Measurements from ENCODE around the gene BLTP1. TPM values are rescaled to one million over a fixed set of nuclear protein-coding genes. Genes with fewer than 3 reads are reported as not detected.

Gene BLTP1
- total RNA-seq, 1 experiment from 2014 or later: 27.3 TPM

- Mint-ChIP-seq H3K27me3 (ENCODE audit: unreplicated experiment) (no peaks in the 10 kb centered on the region), H3K36me3 (ENCODE audit: insufficient read depth, unreplicated experiment) (no peaks in the 10 kb centered on the region), H3K27ac (ENCODE audit: unreplicated experiment) (no peak overlapping the region), H3K9me3 (ENCODE audit: low read depth, unreplicated experiment) (no peaks in the 10 kb centered on the region), H3K4me3 (ENCODE audit: low read depth, unreplicated experiment) (no peak overlapping the region), H3K4me1 (ENCODE audit: low read depth, unreplicated experiment) (no peaks in the 10 kb centered on the region)
- intact Hi-C loops (cut with micrococcal nuclease; ENCODE audit: unreplicated experiment): no loop called here
- no peak for TF ChIP-seq CTCF (IDR thresholded peaks at IDR 0.05; ENCODE audit: unreplicated experiment)
- CTCF ChIA-PET: no interaction called here
- BruUV-seq (replicated peaks): no TSS peak
- no peak for DNase-seq
Observed at GRCh38 chr4:122131562-122132157, 20.5 kb upstream of the BLTP1 start.

GRCh38 chr4:122132891-122133290, 19.2 kb upstream of the BLTP1 start:
- DNase-seq: no peak
- H3K27me3 Mint-ChIP-seq (ENCODE audit: unreplicated experiment): no peaks in the 10 kb centered on the region
- H3K27ac Mint-ChIP-seq (ENCODE audit: unreplicated experiment): no peak overlapping the region
- CTCF ChIA-PET: no interaction called here
- H3K9me3 Mint-ChIP-seq (ENCODE audit: low read depth, unreplicated experiment): no peaks in the 10 kb centered on the region
- H3K4me3 Mint-ChIP-seq (ENCODE audit: low read depth, unreplicated experiment): no peak overlapping the region
- no TSS peak for BruUV-seq (replicated peaks)
- no peak for TF ChIP-seq CTCF (IDR thresholded peaks at IDR 0.05; ENCODE audit: unreplicated experiment)
- no peaks in the 10 kb centered on the region for H3K36me3 Mint-ChIP-seq (ENCODE audit: insufficient read depth, unreplicated experiment)
- intact Hi-C loops (cut with micrococcal nuclease; ENCODE audit: unreplicated experiment): no loop called here
- H3K4me1 Mint-ChIP-seq (ENCODE audit: low read depth, unreplicated experiment): no peaks in the 10 kb centered on the region

GRCh38 chr4:122139139-122139538, 13.0 kb upstream of the BLTP1 start:
- H3K4me3 Mint-ChIP-seq (ENCODE audit: low read depth, unreplicated experiment): no peak overlapping the region
- no peaks in the 10 kb centered on the region for H3K27me3 Mint-ChIP-seq (ENCODE audit: unreplicated experiment)
- CTCF ChIA-PET: no interaction called here
- no peaks in the 10 kb centered on the region for H3K4me1 Mint-ChIP-seq (ENCODE audit: low read depth, unreplicated experiment)
- no peak for DNase-seq
- peaks cover 3% of the 10 kb centered on the region for H3K9me3 Mint-ChIP-seq (ENCODE audit: low read depth, unreplicated experiment)
- no TSS peak for BruUV-seq (replicated peaks)
- H3K27ac Mint-ChIP-seq (ENCODE audit: unreplicated experiment): no peak overlapping the region
- TF ChIP-seq CTCF (IDR thresholded peaks at IDR 0.05; ENCODE audit: unreplicated experiment): no peak
- no peaks in the 10 kb centered on the region for H3K36me3 Mint-ChIP-seq (ENCODE audit: insufficient read depth, unreplicated experiment)
- intact Hi-C loops (cut with micrococcal nuclease; ENCODE audit: unreplicated experiment): no loop called here

GRCh38 chr4:122140834-122141233, 11.3 kb upstream of the BLTP1 start:
- H3K4me3 Mint-ChIP-seq (ENCODE audit: low read depth, unreplicated experiment): no peak overlapping the region
- peaks cover 3% of the 10 kb centered on the region for H3K9me3 Mint-ChIP-seq (ENCODE audit: low read depth, unreplicated experiment)
- DNase-seq: no peak
- H3K27me3 Mint-ChIP-seq (ENCODE audit: unreplicated experiment): no peaks in the 10 kb centered on the region
- CTCF ChIA-PET: no interaction called here
- TF ChIP-seq CTCF (IDR thresholded peaks at IDR 0.05; ENCODE audit: unreplicated experiment): no peak
- no TSS peak for BruUV-seq (replicated peaks)
- no peaks in the 10 kb centered on the region for H3K4me1 Mint-ChIP-seq (ENCODE audit: low read depth, unreplicated experiment)
- intact Hi-C loops (cut with micrococcal nuclease; ENCODE audit: unreplicated experiment): no loop called here
- H3K27ac Mint-ChIP-seq (ENCODE audit: unreplicated experiment): no peak overlapping the region
- no peaks in the 10 kb centered on the region for H3K36me3 Mint-ChIP-seq (ENCODE audit: insufficient read depth, unreplicated experiment)

Measured in Calu3 (cell line).